NB4 (cell line): ENCODE data around the gene ELK3.
A peak's percentile ranks its signal among the peaks of the same experiment; 100 is the strongest.
"Not testable (repeated sequence)": the region's sequence is repeated elsewhere in the genome, so short reads cannot be mapped to it uniquely, and the experiment has no call there.

Experiments
- DNase-seq: peaks from one replicate; pipeline ENCODE4 v3.0.0; 2010; ENCODE audit warnings: low read depth
- H3K4me3 ChIP-seq: one replicate; pipeline ENCODE4 v1.5.1; 2011; ENCODE audit warnings: mild to moderate bottlenecking, low read depth, low read length, moderate library complexity
- CTCF ChIP-seq: IDR thresholded peaks from one replicate; pipeline ENCODE4 v1.5.1; 2012; ENCODE audit warnings: low read depth, low read length
- MAX ChIP-seq: IDR thresholded peaks from 2 replicates; pipeline ENCODE4 v1.6.1; 2011; ENCODE audit warnings: low read depth, low read length
- MYC ChIP-seq: IDR thresholded peaks from 2 replicates; pipeline ENCODE4 v1.6.1; 2011; ENCODE audit warnings: low read depth, low read length
- POLR2A ChIP-seq: IDR thresholded peaks from 2 replicates; pipeline ENCODE4 v1.6.1; 2011; ENCODE audit warnings: mild to moderate bottlenecking; ENCODE audit not compliant: insufficient read length; ENCODE audit errors: extremely low read depth

Gene ELK3

GRCh38 chr12:96314723-96315122 is 120.5 kb downstream of the ELK3 start:
- H3K4me3 ChIP-seq = no peak overlapping the region
- DNase-seq = no peak

GRCh38 chr12:96315741-96316481 is 121.7 kb downstream of the ELK3 start:
- peak overlapping the region; percentile 37 for H3K4me3 ChIP-seq
- DNase-seq = peak; percentile 31

More at GRCh38 chr12:96314723-96315122, 120.5 kb downstream of the ELK3 start:
- TF ChIP-seq MYC = no peak
- TF ChIP-seq MAX = no peak
- no peak for TF ChIP-seq CTCF
- no peak for TF ChIP-seq POLR2A

GRCh38 chr12:96317801-96318200 is 123.6 kb downstream of the ELK3 start:
- H3K4me3 ChIP-seq = not testable (repeated sequence)

More at GRCh38 chr12:96317801-96318200, 123.6 kb downstream of the ELK3 start:
- DNase-seq = not testable (repeated sequence)
